Ammon's horn (tissue), 1 donor: ENCODE results near the gene NFATC2.
A peak's percentile ranks its signal among the peaks of the same experiment; 100 is the strongest.

Source experiments
- DNase-seq: peaks from one replicate; pipeline ENCODE4 v3.0.0-alpha.2; 2016; ENCODE audit warnings: low spot score

Gene NFATC2

GRCh38 chr20:51412951-51413481 is 129.5 kb downstream of the NFATC2 start:
- DNase-seq = no peak

DNA sequence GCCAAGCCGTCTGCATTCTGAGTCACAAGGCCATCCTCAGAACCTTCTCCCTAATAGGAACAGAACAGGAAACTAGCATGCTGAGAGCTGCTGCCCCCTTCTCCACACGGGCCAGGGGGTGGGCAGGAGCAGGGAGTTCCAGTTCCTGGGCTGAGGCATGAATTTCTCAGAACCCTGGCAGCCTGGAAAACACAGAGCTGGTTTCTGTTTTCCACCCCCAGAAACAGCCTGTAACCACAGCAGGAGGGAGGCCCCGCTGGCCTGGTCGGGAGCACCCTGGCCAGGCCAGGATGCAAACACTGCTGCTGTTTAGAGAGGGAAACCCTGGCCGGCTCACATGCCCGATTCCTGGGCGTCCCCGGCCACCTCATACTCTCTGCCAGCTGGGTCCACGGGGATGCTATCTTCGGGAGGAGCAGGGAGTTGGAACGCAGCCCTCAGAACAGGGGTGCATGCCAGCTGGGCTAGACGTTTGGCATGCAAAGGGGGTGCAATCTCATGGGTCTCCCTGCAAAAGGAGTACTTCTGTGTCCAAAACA is 130.1 kb downstream of the NFATC2 start:
- peak; percentile 28 for DNase-seq

GRCh38 chr20:51411870-51412269 is 130.6 kb downstream of the NFATC2 start:
- no peak for DNase-seq

DNA sequence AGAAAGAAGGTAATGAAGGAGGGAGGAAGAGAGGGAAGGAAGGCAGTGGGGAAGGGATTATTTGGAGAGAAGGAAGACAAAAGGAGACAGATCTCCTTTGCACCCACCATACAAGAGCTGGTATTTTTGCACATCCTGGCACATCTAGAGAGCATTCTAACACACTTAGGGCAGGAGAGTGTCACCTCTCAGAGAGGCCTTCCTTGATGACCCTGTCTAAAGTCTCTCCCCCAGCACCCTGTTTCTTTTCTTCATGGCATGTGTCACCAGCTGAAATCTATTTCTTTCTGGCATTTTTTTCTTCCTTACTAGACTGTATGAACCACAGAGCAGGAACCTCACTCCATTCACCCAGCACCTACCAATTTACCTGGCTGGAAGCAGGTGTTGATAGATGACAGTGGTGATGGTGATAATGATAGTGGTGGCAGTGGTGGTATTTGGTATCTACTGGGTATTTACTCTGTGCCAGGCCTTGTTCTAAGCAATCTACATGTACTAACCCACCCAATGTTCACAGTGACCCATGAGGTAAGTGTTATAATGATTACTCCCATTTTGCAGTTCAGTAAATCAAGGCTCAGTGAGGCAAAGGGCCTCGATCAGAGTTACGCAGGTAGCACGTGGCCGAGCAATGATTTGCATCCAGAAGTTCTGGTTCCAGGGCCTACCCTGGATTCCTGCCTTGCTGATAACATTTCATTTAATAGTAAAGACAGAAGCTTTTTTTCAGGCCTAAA is 131.8 kb downstream of the NFATC2 start:
- no peak for DNase-seq

GRCh38 chr20:51409192-51409880 is 133.2 kb downstream of the NFATC2 start:
- DNase-seq = no peak

DNA sequence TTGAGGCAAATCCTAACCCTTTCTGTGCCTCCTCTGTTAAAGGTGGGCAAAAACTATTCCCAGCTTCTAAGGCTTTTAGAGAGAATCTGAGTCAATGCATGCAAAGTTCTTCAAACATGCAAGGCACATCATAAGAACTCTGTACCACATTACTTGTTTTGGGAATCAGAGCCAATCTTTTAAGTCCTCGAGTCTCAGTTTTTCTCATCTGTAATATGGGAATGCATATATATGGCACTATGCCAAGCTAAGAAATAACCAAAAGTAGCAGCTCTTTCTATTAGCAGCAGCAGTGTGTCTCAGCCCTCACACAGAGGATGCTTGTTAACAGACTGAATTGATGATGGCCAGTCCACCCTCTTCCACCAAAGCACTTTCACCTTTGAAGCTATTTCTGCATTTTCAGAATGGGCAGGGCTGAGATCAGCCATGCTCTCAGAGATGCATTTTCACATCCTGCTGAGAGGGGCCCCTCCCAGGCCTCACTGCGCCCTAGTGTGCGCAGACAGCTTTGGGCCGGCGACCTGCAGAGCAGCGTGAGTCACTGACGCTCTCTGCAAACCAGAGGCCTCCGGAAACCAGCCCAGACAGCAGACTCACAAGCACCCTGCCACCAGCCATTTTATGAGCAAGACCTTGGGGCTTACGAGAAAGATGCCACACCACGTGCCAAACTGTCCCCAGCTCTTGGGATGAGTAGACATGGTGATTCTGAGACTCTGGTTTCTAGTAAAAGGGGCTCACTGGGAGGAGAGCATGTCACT is 138.0 kb downstream of the NFATC2 start:
- DNase-seq = no peak

DNA sequence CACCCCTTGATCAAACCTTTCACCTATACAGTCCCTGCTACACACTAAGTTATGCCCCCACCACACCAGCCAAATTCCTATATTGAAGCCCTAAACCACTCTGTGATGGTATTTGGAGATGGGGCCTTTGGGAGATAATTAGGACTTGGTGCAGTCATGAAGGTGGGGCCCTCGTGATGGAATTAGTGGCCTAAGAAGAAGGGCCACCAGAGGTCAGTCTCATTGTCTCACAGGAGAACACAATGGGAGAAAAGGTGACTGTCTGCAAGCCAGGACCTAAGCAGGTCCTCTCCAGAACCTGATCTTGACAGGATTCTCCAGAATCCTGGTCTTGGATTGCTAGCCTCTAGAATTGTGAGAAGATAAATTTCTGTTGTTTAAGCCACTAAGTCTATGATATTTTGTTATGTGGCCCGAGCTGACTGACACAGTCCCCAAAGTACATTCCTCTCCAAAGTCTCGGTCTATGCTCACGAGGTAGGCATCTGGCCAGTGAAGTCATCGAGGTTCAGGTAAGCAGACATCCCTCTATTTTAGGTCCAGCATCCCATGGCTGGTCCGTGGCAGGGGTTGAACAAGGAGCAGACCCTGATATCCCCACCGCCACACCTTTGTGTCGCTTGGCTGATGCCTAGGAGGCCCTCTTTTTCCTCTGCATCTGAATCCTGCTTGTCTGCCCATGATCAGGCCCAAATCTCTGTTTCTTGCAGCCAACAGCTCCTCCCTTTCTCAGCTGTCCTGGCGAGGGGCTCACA is 138.9 kb downstream of the NFATC2 start:
- DNase-seq = no peak

DNA sequence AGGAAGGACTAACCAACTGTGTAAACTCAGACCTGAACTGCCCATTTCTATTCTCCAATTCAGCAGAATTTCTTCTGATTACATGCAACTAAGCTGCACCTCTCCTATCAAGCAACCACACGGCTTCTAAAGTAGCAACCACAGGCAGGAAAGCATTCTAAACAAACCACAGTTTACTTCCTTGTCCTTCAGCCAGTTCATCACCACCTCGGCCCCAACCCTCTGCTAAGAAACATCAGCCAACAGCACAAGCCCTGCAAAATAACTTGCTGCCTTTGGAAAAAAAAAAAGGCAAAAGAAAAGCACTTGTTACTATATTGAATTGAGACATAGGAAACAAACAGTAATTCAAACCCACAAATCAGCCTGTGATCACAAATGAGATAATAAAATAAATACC is 140.3 kb downstream of the NFATC2 start:
- DNase-seq = peak; percentile 52

- no peak for DNase-seq
Measured at GRCh38 chr20:51401496-51401895, 141.0 kb downstream of the NFATC2 start.

DNA sequence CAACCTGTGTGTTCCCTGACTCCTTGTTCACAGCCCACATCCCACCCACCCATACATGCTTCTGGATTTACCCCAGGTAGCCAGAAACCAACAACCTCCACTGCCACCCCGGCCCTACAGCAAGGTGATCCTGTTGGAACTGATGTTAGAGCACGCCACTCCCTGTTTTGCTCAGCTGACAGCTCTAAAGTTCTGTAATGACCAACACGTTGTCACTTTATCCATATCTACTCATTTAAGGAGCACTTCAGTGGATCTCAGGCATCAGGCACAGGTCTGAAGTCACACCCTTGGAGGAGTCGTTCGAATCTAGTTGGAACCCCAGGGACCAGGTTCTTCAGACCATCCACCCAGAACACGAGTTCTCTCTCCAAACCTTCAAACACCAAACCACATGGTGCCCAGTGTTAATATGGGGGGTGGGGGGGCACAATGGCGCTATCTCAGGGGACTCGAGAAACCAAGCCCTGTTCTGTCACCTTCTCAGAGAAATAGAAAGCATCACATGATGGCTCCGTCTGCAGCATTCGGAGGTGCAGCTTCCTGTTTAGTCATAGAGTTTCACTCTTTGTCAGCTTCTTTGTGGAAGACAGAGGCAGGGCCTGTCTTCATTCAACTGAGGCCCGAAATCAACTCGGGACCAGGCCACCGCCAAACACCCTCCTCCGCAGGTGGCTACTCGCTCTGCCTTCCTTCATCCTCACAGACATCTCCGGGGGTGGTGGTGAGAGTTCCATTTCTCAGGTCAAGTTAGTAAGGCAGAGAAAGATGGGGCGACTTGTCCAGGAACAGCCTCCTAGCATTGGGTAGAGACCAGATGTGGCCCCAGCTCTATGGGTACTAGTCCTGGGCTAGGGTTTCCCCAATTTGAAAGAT is 142.2 kb downstream of the NFATC2 start:
- DNase-seq = peak; percentile 34

GRCh38 chr20:51399006-51399890 is 143.3 kb downstream of the NFATC2 start:
- no peak for DNase-seq

DNA sequence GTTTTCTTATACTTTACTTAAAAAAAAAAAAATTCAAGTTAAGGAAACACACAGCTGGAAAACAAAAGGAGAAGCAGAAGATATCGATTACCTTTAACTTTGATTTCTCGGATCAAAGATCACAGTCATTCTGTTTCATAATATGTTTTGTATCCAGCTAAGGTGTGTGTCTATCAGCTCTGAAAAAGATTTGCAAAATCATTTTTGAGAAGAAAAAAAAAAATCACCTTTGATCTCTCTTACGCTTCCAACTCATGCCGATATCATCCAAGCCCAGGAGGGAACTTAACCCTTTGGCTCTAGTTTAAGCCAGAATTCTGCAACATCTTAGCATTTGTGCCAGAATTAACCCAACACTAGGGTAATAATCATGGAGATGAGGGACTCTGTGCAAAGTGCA is 144.0 kb downstream of the NFATC2 start:
- no peak for DNase-seq

- no peak for DNase-seq
Measured at GRCh38 chr20:51398083-51398482, 144.4 kb downstream of the NFATC2 start.

DNA sequence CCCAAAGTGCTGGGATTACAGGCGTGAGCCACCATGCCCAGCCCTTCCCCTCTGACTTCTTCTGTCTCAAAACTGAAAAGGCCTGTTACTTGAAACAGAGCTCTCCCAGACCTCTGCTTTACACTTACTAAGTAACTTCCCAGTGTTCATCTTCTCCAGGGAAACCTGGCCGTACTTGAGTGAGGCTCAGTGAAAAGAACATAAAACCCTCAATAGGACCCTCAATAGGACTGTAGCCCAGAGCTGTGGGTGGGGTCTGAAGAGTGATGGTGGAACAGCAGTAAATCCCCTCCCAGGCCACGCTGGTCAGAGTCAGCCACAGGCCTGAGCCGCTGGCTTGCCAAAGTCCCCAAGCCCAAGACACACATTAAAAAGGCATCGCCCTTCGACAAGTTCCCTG is 145.4 kb downstream of the NFATC2 start:
- DNase-seq = no peak

GRCh38 chr20:51396365-51396909 is 146.1 kb downstream of the NFATC2 start:
- DNase-seq = no peak

GRCh38 chr20:51394706-51395105 is 147.8 kb downstream of the NFATC2 start:
- no peak for DNase-seq

DNA sequence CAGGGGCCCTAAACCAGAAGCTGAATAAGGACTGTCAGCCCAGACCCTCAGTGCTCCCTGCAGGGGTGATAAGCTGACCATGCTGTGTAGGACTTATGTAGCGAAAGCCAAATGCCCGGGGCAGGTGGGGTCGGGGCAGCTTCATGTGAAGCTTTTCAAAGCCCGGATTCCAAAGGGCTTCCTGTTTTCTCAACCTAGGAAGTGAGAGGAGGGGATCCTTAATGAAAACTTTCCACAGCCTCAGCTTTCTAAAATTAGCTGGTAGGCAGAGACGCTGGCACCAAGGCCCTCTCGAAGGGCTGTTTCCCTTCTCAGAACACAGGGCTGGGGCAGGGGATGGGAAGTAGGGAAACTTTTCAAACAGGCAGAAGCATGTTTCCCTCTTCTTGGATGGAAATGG is 148.9 kb downstream of the NFATC2 start:
- no peak for DNase-seq

- DNase-seq = no peak
Measured at GRCh38 chr20:51392614-51393186, 149.8 kb downstream of the NFATC2 start.

- DNase-seq = no peak
Measured at GRCh38 chr20:51391926-51392325, 150.6 kb downstream of the NFATC2 start.
